Measurements from ENCODE around the gene CCRL2.
"Not testable (repeated sequence)": the region's sequence is repeated elsewhere in the genome, so short reads cannot be mapped to it uniquely, and the experiment has no call there.

Gene CCRL2

GRCh38 chr3:46430879-46431278, 23.8 kb downstream of the CCRL2 start:
- DNase-seq: not testable (repeated sequence)

GRCh38 chr3:46431905-46432304, 24.8 kb downstream of the CCRL2 start:
- not testable (repeated sequence) for DNase-seq

- not testable (repeated sequence) for DNase-seq
These were observed 26.1 kb downstream of the CCRL2 start for GRCh38 chr3:46433118-46433517.

- DNase-seq: no peak
These were observed 26.8 kb downstream of the CCRL2 start for GRCh38 chr3:46433841-46434240.

GRCh38 chr3:46435081-46435726, 28.1 kb downstream of the CCRL2 start:
- DNase-seq: no peak

- DNase-seq: no peak
These were observed 31.8 kb downstream of the CCRL2 start for GRCh38 chr3:46438831-46439230.

- DNase-seq: peak; percentile 40
These were observed 33.7 kb downstream of the CCRL2 start for GRCh38 chr3:46440531-46441294.

- DNase-seq: no peak
These were observed 35.8 kb downstream of the CCRL2 start for GRCh38 chr3:46442576-46443530.

- DNase-seq: no peak
These were observed 40.3 kb downstream of the CCRL2 start for GRCh38 chr3:46447228-46447985.

- no peak for DNase-seq
These were observed 41.7 kb downstream of the CCRL2 start for GRCh38 chr3:46448721-46449120.

- no peak for DNase-seq
These were observed 42.9 kb downstream of the CCRL2 start for GRCh38 chr3:46449755-46450552.

GRCh38 chr3:46453526-46454208, 46.6 kb downstream of the CCRL2 start:
- DNase-seq: no peak

GRCh38 chr3:46454209-46454595, 47.1 kb downstream of the CCRL2 start:
- DNase-seq: no peak

- no peak for DNase-seq
These were observed 47.5 kb downstream of the CCRL2 start for GRCh38 chr3:46454606-46455005.

- DNase-seq: no peak
These were observed 48.4 kb downstream of the CCRL2 start for GRCh38 chr3:46455231-46456115.

- no peak for DNase-seq
These were observed 49.1 kb downstream of the CCRL2 start for GRCh38 chr3:46456118-46456517.

All from activated CD4-positive, alpha-beta T cell treated with anti-CD3 and anti-CD28 coated beads for 48 hours (primary cell).